Measurements from ENCODE around the gene PHF14.

The PHF14 gene

GRCh38 chr7:11124856-11125559 is 151.3 kb downstream of the PHF14 start:
- Histone ChIP-seq H3K27me3 (ENCODE audit: control insufficient read depth in 1 of 2, insufficient read depth in 1 of 2, low read length in 2 of 2) (no peaks in the 10 kb centered on the region), H4K8ac (ENCODE audit: low read length) (no peak overlapping the region), H3K14ac (ENCODE audit: low read length in 2 of 2) (no peak overlapping the region), H2AFZ (ENCODE audit: low read depth, low read length) (no peak overlapping the region), H2BK120ac (ENCODE audit: low read depth, low read length) (no peak overlapping the region), H3K4ac (ENCODE audit: low read depth in 1 of 2, low read length in 2 of 2) (no peak overlapping the region), H2AK5ac (ENCODE audit: low read length, severe bottlenecking) (no peak overlapping the region), H3K4me2 (ENCODE audit: low read length, poor library complexity, severe bottlenecking) (no peak overlapping the region), H3K23ac (ENCODE audit: low read length in 2 of 2) (no peak overlapping the region), H3K27ac (ENCODE audit: low read length, poor library complexity, severe bottlenecking) (no peak overlapping the region), H3K4me3 (ENCODE audit: insufficient read depth in 1 of 2, low read depth in 1 of 2, low read length in 2 of 2) (no peak overlapping the region), H3K79me1 (replicated peaks; ENCODE audit: low read length, poor library complexity, severe bottlenecking) (peaks cover 2% of the 10 kb centered on the region), H3K4me1 (ENCODE audit: control insufficient read depth, insufficient read depth, low read depth, low read length) (no peaks in the 10 kb centered on the region), H3K9ac (ENCODE audit: low read length) (no peak overlapping the region), H2BK5ac (ENCODE audit: low read depth, low read length, poor library complexity, severe bottlenecking) (no peak overlapping the region), H2BK15ac (ENCODE audit: low read depth, poor library complexity, severe bottlenecking) (no peak overlapping the region), H4K91ac (ENCODE audit: low read length) (no peak overlapping the region), H3K36me3 (ENCODE audit: control insufficient read depth in 1 of 2, insufficient read depth in 2 of 2, low read depth in 1 of 2, low read length in 2 of 2) (peaks cover 3 to 13% of the 10 kb centered on the region in 2 experiments), H3K9me3 (ENCODE audit: control insufficient read depth, low read length) (no peaks in the 10 kb centered on the region), H3K18ac (ENCODE audit: low read depth in 1 of 2, low read length in 2 of 2) (no peak overlapping the region), H2BK12ac (ENCODE audit: low read length in 2 of 2) (no peak overlapping the region)
- DNase-seq, result no peak
- WGBS, result 100% methylated on average over 1 of the region's 2 CpGs

GRCh38 chr7:11127114-11127785 is 153.6 kb downstream of the PHF14 start:
- Histone ChIP-seq H3K18ac (ENCODE audit: low read depth in 1 of 2, low read length in 2 of 2) (peak overlapping the region; percentile 5 to 75), H3K4ac (ENCODE audit: low read depth in 1 of 2, low read length in 2 of 2) (peak overlapping the region in 1 of 2 experiments; percentile 9), H3K23ac (ENCODE audit: low read length in 2 of 2) (no peak overlapping the region), H3K4me2 (ENCODE audit: low read length, poor library complexity, severe bottlenecking) (no peak overlapping the region), H3K27me3 (ENCODE audit: control insufficient read depth in 1 of 2, insufficient read depth in 1 of 2, low read length in 2 of 2) (no peaks in the 10 kb centered on the region), H2AFZ (ENCODE audit: low read depth, low read length) (no peak overlapping the region), H3K4me3 (ENCODE audit: insufficient read depth in 1 of 2, low read depth in 1 of 2, low read length in 2 of 2) (no peak overlapping the region), H3K4me1 (ENCODE audit: control insufficient read depth, insufficient read depth, low read depth, low read length) (no peaks in the 10 kb centered on the region), H2BK12ac (ENCODE audit: low read length in 2 of 2) (no peak overlapping the region), H3K36me3 (ENCODE audit: control insufficient read depth in 1 of 2, insufficient read depth in 2 of 2, low read depth in 1 of 2, low read length in 2 of 2) (peaks cover 0 to 9% of the 10 kb centered on the region in 2 experiments), H2AK5ac (ENCODE audit: low read length, severe bottlenecking) (no peak overlapping the region), H2BK15ac (ENCODE audit: low read depth, poor library complexity, severe bottlenecking) (no peak overlapping the region), H3K9me3 (ENCODE audit: control insufficient read depth, low read length) (no peaks in the 10 kb centered on the region), H3K9ac (ENCODE audit: low read length) (no peak overlapping the region), H2BK5ac (ENCODE audit: low read depth, low read length, poor library complexity, severe bottlenecking) (no peak overlapping the region), H3K27ac (ENCODE audit: low read length, poor library complexity, severe bottlenecking) (no peak overlapping the region), H4K8ac (ENCODE audit: low read length) (no peak overlapping the region), H3K14ac (ENCODE audit: low read length in 2 of 2) (no peak overlapping the region), H4K91ac (ENCODE audit: low read length) (no peak overlapping the region), H2BK120ac (ENCODE audit: low read depth, low read length) (no peak overlapping the region), H3K79me1 (replicated peaks; ENCODE audit: low read length, poor library complexity, severe bottlenecking) (peaks cover 2% of the 10 kb centered on the region)
- 57% methylated on average over 3 of the region's 3 CpGs for WGBS
- DNase-seq, result peak; percentile 25

- Histone ChIP-seq H3K27ac (ENCODE audit: low read length, poor library complexity, severe bottlenecking) (no peak overlapping the region), H2AFZ (ENCODE audit: low read depth, low read length) (no peak overlapping the region), H3K9ac (ENCODE audit: low read length) (no peak overlapping the region), H2BK5ac (ENCODE audit: low read depth, low read length, poor library complexity, severe bottlenecking) (no peak overlapping the region), H4K8ac (ENCODE audit: low read length) (no peak overlapping the region), H3K9me3 (ENCODE audit: control insufficient read depth, low read length) (no peaks in the 10 kb centered on the region), H3K4me3 (ENCODE audit: insufficient read depth in 1 of 2, low read depth in 1 of 2, low read length in 2 of 2) (no peak overlapping the region), H3K18ac (ENCODE audit: low read depth in 1 of 2, low read length in 2 of 2) (no peak overlapping the region), H3K27me3 (ENCODE audit: control insufficient read depth in 1 of 2, insufficient read depth in 1 of 2, low read length in 2 of 2) (no peaks in the 10 kb centered on the region), H2BK15ac (ENCODE audit: low read depth, poor library complexity, severe bottlenecking) (no peak overlapping the region), H3K23ac (ENCODE audit: low read length in 2 of 2) (no peak overlapping the region), H2AK5ac (ENCODE audit: low read length, severe bottlenecking) (no peak overlapping the region), H2BK12ac (ENCODE audit: low read length in 2 of 2) (no peak overlapping the region), H3K14ac (ENCODE audit: low read length in 2 of 2) (no peak overlapping the region), H3K36me3 (ENCODE audit: control insufficient read depth in 1 of 2, insufficient read depth in 2 of 2, low read depth in 1 of 2, low read length in 2 of 2) (peaks cover 0 to 9% of the 10 kb centered on the region in 2 experiments), H2BK120ac (ENCODE audit: low read depth, low read length) (no peak overlapping the region), H3K4me2 (ENCODE audit: low read length, poor library complexity, severe bottlenecking) (no peak overlapping the region), H3K79me1 (replicated peaks; ENCODE audit: low read length, poor library complexity, severe bottlenecking) (no peaks in the 10 kb centered on the region), H4K91ac (ENCODE audit: low read length) (no peak overlapping the region), H3K4me1 (ENCODE audit: control insufficient read depth, insufficient read depth, low read depth, low read length) (no peaks in the 10 kb centered on the region), H3K4ac (ENCODE audit: low read depth in 1 of 2, low read length in 2 of 2) (no peak overlapping the region)
- DNase-seq, result peak; percentile 12
Observed at GRCh38 chr7:11127988-11128387, 154.3 kb downstream of the PHF14 start.

GRCh38 chr7:11128498-11128897 is 154.8 kb downstream of the PHF14 start:
- Histone ChIP-seq H2AFZ (ENCODE audit: low read depth, low read length) (no peak overlapping the region), H2BK12ac (ENCODE audit: low read length in 2 of 2) (no peak overlapping the region), H3K9me3 (ENCODE audit: control insufficient read depth, low read length) (no peaks in the 10 kb centered on the region), H3K18ac (ENCODE audit: low read depth in 1 of 2, low read length in 2 of 2) (no peak overlapping the region), H3K4me2 (ENCODE audit: low read length, poor library complexity, severe bottlenecking) (no peak overlapping the region), H3K9ac (ENCODE audit: low read length) (no peak overlapping the region), H2BK15ac (ENCODE audit: low read depth, poor library complexity, severe bottlenecking) (no peak overlapping the region), H3K14ac (ENCODE audit: low read length in 2 of 2) (no peak overlapping the region), H3K4me1 (ENCODE audit: control insufficient read depth, insufficient read depth, low read depth, low read length) (no peaks in the 10 kb centered on the region), H2BK5ac (ENCODE audit: low read depth, low read length, poor library complexity, severe bottlenecking) (no peak overlapping the region), H2BK120ac (ENCODE audit: low read depth, low read length) (no peak overlapping the region), H3K79me1 (replicated peaks; ENCODE audit: low read length, poor library complexity, severe bottlenecking) (no peaks in the 10 kb centered on the region), H3K36me3 (ENCODE audit: control insufficient read depth in 1 of 2, insufficient read depth in 2 of 2, low read depth in 1 of 2, low read length in 2 of 2) (peaks cover 0 to 9% of the 10 kb centered on the region in 2 experiments), H3K4me3 (ENCODE audit: insufficient read depth in 1 of 2, low read depth in 1 of 2, low read length in 2 of 2) (no peak overlapping the region), H3K23ac (ENCODE audit: low read length in 2 of 2) (no peak overlapping the region), H4K91ac (ENCODE audit: low read length) (no peak overlapping the region), H4K8ac (ENCODE audit: low read length) (no peak overlapping the region), H2AK5ac (ENCODE audit: low read length, severe bottlenecking) (no peak overlapping the region), H3K4ac (ENCODE audit: low read depth in 1 of 2, low read length in 2 of 2) (no peak overlapping the region), H3K27me3 (ENCODE audit: control insufficient read depth in 1 of 2, insufficient read depth in 1 of 2, low read length in 2 of 2) (no peaks in the 10 kb centered on the region), H3K27ac (ENCODE audit: low read length, poor library complexity, severe bottlenecking) (no peak overlapping the region)
- DNase-seq, result no peak
- WGBS, result 82% methylated on average over 4 of the region's 4 CpGs
